Measurements from ENCODE around the gene PHACTR1.
A peak's percentile ranks its signal among the peaks of the same experiment; 100 is the strongest.

DNA sequence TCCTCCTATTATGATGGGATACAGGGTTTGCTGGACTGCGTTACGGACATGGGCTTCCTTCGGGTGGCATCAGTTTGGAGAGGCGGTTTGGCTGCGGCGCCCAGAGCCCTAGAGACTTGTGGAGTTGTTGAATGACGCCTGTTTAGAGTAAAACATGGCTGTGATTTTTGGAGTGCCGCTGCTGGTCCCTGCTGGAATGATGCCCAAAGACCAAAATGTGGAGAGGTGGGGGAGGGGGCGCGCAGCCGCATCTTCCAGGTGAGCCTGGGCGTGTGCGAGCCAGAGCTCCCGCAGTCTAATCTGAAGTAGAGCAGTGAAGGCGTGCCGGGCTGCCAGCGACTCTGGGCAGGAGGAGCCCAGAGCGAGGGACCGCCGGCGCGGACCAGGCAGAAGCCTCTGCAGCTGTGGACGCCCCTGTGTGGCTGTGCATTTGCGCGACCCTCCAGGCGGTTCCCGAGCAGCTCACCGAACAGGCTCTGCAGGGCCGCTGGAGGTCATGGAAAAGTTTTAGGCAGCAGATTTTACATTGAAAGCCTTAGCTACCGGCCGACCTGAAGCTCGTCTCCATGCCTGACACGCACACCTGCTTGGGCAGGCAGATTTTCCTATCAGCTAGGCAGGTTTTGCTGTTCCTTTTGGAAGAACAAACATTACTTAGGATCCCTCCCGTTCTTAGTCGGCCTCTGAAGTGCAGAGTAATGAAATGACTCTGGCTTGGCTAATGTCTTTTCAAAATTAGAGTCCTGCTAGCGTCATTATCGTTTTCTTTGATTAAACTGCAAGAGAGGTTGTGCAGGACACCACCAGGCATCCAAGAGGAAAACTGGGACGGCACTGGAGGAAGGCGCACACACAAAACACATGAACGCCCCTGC is 298.2 kb downstream of the PHACTR1 start:
- TF ChIP-seq, protein P1, sequence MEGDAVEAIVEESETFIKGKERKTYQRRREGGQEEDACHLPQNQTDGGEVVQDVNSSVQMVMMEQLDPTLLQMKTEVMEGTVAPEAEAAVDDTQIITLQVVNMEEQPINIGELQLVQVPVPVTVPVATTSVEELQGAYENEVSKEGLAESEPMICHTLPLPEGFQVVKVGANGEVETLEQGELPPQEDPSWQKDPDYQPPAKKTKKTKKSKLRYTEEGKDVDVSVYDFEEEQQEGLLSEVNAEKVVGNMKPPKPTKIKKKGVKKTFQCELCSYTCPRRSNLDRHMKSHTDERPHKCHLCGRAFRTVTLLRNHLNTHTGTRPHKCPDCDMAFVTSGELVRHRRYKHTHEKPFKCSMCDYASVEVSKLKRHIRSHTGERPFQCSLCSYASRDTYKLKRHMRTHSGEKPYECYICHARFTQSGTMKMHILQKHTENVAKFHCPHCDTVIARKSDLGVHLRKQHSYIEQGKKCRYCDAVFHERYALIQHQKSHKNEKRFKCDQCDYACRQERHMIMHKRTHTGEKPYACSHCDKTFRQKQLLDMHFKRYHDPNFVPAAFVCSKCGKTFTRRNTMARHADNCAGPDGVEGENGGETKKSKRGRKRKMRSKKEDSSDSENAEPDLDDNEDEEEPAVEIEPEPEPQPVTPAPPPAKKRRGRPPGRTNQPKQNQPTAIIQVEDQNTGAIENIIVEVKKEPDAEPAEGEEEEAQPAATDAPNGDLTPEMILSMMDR (conservative IDR thresholded peaks at IDR 0.05; ENCODE audit: low read depth, low read length) = no peak
- TF ChIP-seq EZH2 (IDR thresholded peaks at IDR 0.05; ENCODE audit: borderline replicate concordance, low read depth, low read length, poor library complexity, severe bottlenecking) = peak; percentile 52
